Kidney tubule cell (primary cell): ENCODE measurements around the gene ARHGAP23.
"Not testable (repeated sequence)": the region's sequence is repeated elsewhere in the genome, so short reads cannot be mapped to it uniquely, and the experiment has no call there.

ENCODE experiments used
- DNase-seq: peaks from one replicate; pipeline ENCODE4 v3.0.0-alpha.2; 2018; ENCODE audit warnings: low spot score

Gene ARHGAP23

GRCh38 chr17:38528141-38528540 is 99.9 kb downstream of the ARHGAP23 start:
- DNase-seq: not testable (repeated sequence)

GRCh38 chr17:38530856-38531255 is 102.6 kb downstream of the ARHGAP23 start:
- not testable (repeated sequence) for DNase-seq

- not testable (repeated sequence) for DNase-seq
Observed at GRCh38 chr17:38531761-38532160, 103.5 kb downstream of the ARHGAP23 start.

- no peak for DNase-seq
Observed at GRCh38 chr17:38532451-38532850, 104.2 kb downstream of the ARHGAP23 start.

GRCh38 chr17:38533241-38533640 is 105.0 kb downstream of the ARHGAP23 start:
- no peak for DNase-seq

GRCh38 chr17:38533866-38534497 is 105.7 kb downstream of the ARHGAP23 start:
- no peak for DNase-seq

GRCh38 chr17:38534498-38534885 is 106.2 kb downstream of the ARHGAP23 start:
- no peak for DNase-seq

GRCh38 chr17:38535886-38536285 is 107.6 kb downstream of the ARHGAP23 start:
- DNase-seq: no peak

GRCh38 chr17:38536661-38537060 is 108.4 kb downstream of the ARHGAP23 start:
- DNase-seq: no peak

- DNase-seq: no peak
Observed at GRCh38 chr17:38538906-38539305, 110.6 kb downstream of the ARHGAP23 start.

GRCh38 chr17:38539386-38539785 is 111.1 kb downstream of the ARHGAP23 start:
- DNase-seq: no peak

- no peak for DNase-seq
Observed at GRCh38 chr17:38540514-38541045, 112.3 kb downstream of the ARHGAP23 start.

GRCh38 chr17:38541281-38541680 is 113.0 kb downstream of the ARHGAP23 start:
- no peak for DNase-seq

GRCh38 chr17:38542286-38542685 is 114.0 kb downstream of the ARHGAP23 start:
- DNase-seq: no peak

- no peak for DNase-seq
Observed at GRCh38 chr17:38543403-38544174, 115.3 kb downstream of the ARHGAP23 start.

GRCh38 chr17:38544175-38544838 is 116.0 kb downstream of the ARHGAP23 start:
- no peak for DNase-seq

- no peak for DNase-seq
Observed at GRCh38 chr17:38544839-38545209, 116.6 kb downstream of the ARHGAP23 start.

GRCh38 chr17:38545531-38546225 is 117.4 kb downstream of the ARHGAP23 start:
- no peak for DNase-seq

- no peak for DNase-seq
Observed at GRCh38 chr17:38546396-38546795, 118.1 kb downstream of the ARHGAP23 start.

GRCh38 chr17:38547444-38547843 is 119.2 kb downstream of the ARHGAP23 start:
- DNase-seq: no peak

GRCh38 chr17:38549285-38549684 is 121.0 kb downstream of the ARHGAP23 start:
- DNase-seq: no peak

GRCh38 chr17:38550661-38551060 is 122.4 kb downstream of the ARHGAP23 start:
- DNase-seq: peak; percentile 7
